ENCODE results near the gene ARID1B. TPM values are rescaled to one million over a fixed set of nuclear protein-coding genes. Genes with fewer than 3 reads are reported as not detected.

The ARID1B gene
- total RNA-seq, 1 experiment from 2014 or later = 60.3 TPM

GRCh38 chr6:156780102-156780641, 3.0 kb downstream of the ARID1B start (continued):
- TF ChIP-seq MAX (CRISPR knock-in tag; IDR thresholded peaks at IDR 0.05) (peak; percentile 17), JAZF1 (CRISPR knock-in tag; IDR thresholded peaks at IDR 0.05) (no peak), TEAD1 (CRISPR knock-in tag; IDR thresholded peaks at IDR 0.05) (0 out of 2 replicates have a peak, but pooled peaks have one; percentile 40), OVOL2 (CRISPR knock-in tag; IDR thresholded peaks at IDR 0.05; ENCODE audit: borderline replicate concordance) (no peak), FOXP1 (CRISPR knock-in tag; IDR thresholded peaks at IDR 0.05; ENCODE audit: borderline replicate concordance) (no peak), ZBTB21 (CRISPR knock-in tag; IDR thresholded peaks at IDR 0.05; ENCODE audit: borderline replicate concordance) (no peak), E2F4 (CRISPR knock-in tag; IDR thresholded peaks at IDR 0.05; ENCODE audit: borderline replicate concordance, low read depth) (no peak), RELA (CRISPR knock-in tag; IDR thresholded peaks at IDR 0.05; ENCODE audit: borderline replicate concordance) (no peak)

DNA sequence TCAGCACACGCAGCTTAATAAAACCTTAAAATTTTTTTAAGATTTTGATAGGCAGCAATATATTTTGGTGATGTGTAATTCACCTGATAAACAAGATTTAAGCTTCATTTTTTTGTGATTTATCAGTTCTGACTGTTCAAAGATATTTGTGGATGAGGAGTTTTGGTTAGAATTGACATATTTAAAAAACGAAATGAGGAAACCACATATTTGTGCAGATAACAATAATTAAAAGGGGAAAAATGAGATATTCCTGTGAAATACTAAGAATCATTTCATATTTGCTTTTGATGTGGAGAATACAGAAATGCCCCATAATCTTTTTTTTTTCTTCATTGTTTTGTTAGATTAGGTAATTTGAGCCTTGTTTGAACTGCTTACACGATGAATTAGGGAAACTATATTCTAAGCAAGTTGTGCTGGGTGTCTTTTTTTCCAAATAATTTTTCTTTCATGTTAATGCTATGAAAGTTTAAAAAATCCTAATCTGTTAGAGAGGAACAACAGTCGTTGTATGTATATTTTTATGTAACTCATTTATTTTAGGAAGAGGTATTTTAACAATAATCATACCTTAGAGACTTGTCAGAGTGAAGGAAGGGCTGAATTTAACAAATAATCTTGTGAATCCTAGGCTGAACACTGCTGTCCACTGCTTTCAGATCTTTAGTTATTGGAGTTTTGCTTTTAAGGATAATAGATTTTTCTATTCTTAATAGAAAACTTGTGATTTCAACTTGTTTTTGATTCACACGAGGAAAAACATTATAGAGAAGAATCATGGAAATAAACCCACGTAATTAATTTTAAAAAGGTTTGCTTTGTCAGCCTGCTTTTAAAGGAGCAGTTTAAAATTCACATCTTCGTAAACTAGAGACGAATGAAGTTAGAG, 4.0 kb downstream of the ARID1B start:
- peaks cover 58% of the 10 kb centered on the region for H3K4me1 Mint-ChIP-seq
- ChIA-PET POLR2A (no interaction called here), CTCF (no interaction called here)
- H3K9me3 Mint-ChIP-seq = no peaks in the 10 kb centered on the region
- no peaks in the 10 kb centered on the region for H3K36me3 Mint-ChIP-seq
- H3K4me3 Mint-ChIP-seq = peak overlapping the region; percentile 94
- no peak for TF ChIP-seq PRRX2 (CRISPR knock-in tag; IDR thresholded peaks at IDR 0.05)
- TF ChIP-seq JAZF1 (CRISPR knock-in tag; IDR thresholded peaks at IDR 0.05) = no peak
- TF ChIP-seq SMAD3 (CRISPR knock-in tag; IDR thresholded peaks at IDR 0.05; ENCODE audit: borderline replicate concordance) = no peak
- TF ChIP-seq KAT7 (CRISPR knock-in tag; IDR thresholded peaks at IDR 0.05; ENCODE audit: borderline replicate concordance) = no peak
- TF ChIP-seq GRHL2 (CRISPR knock-in tag; IDR thresholded peaks at IDR 0.05; ENCODE audit: insufficient replicate concordance, severe bottlenecking) = no peak
- TF ChIP-seq ZNF219 (CRISPR knock-in tag; IDR thresholded peaks at IDR 0.05; ENCODE audit: borderline replicate concordance) = no peak
- no peak for TF ChIP-seq ETV6 (CRISPR knock-in tag; IDR thresholded peaks at IDR 0.05)
- no peak for TF ChIP-seq CBFB (CRISPR knock-in tag; IDR thresholded peaks at IDR 0.05; ENCODE audit: low read depth)
- TF ChIP-seq, protein P1, sequence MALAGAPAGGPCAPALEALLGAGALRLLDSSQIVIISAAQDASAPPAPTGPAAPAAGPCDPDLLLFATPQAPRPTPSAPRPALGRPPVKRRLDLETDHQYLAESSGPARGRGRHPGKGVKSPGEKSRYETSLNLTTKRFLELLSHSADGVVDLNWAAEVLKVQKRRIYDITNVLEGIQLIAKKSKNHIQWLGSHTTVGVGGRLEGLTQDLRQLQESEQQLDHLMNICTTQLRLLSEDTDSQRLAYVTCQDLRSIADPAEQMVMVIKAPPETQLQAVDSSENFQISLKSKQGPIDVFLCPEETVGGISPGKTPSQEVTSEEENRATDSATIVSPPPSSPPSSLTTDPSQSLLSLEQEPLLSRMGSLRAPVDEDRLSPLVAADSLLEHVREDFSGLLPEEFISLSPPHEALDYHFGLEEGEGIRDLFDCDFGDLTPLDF (CRISPR knock-in tag; IDR thresholded peaks at IDR 0.05) = no peak
- ATAC-seq = no peak
- no peaks in the 10 kb centered on the region for H3K27me3 Mint-ChIP-seq (ENCODE audit: low read depth)
- DNase-seq (ENCODE audit: low spot score) = no peak
- H3K27ac Mint-ChIP-seq = 0 out of 2 replicates have a peak overlapping the region, but pooled peaks have one; percentile 45

- Mint-ChIP-seq H3K27me3 (ENCODE audit: low read depth) (no peaks in the 10 kb centered on the region), H3K4me3 (peak overlapping the region; percentile 94), H3K9me3 (no peaks in the 10 kb centered on the region), H3K27ac (no peak overlapping the region), H3K36me3 (no peaks in the 10 kb centered on the region), H3K4me1 (peaks cover 60% of the 10 kb centered on the region)
- CTCF ChIA-PET = interaction anchor here (1.4 kb wide), 1 partner anchor 38 kb away, joined by 3 read pairs; no protein-coding TSS in a partner anchor
- DNase-seq (ENCODE audit: low spot score) (no peak), ATAC-seq (no peak)
- POLR2A ChIA-PET = interaction anchor here (0.6 kb wide), 1 partner anchor 86 kb away, joined by 7 read pairs; no protein-coding TSS in a partner anchor
- TF ChIP-seq, protein P2, sequence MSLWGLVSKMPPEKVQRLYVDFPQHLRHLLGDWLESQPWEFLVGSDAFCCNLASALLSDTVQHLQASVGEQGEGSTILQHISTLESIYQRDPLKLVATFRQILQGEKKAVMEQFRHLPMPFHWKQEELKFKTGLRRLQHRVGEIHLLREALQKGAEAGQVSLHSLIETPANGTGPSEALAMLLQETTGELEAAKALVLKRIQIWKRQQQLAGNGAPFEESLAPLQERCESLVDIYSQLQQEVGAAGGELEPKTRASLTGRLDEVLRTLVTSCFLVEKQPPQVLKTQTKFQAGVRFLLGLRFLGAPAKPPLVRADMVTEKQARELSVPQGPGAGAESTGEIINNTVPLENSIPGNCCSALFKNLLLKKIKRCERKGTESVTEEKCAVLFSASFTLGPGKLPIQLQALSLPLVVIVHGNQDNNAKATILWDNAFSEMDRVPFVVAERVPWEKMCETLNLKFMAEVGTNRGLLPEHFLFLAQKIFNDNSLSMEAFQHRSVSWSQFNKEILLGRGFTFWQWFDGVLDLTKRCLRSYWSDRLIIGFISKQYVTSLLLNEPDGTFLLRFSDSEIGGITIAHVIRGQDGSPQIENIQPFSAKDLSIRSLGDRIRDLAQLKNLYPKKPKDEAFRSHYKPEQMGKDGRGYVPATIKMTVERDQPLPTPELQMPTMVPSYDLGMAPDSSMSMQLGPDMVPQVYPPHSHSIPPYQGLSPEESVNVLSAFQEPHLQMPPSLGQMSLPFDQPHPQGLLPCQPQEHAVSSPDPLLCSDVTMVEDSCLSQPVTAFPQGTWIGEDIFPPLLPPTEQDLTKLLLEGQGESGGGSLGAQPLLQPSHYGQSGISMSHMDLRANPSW (CRISPR knock-in tag; conservative IDR thresholded peaks at IDR 0.05; ENCODE audit: low read depth) = no peak
- TF ChIP-seq ZNF263 (CRISPR knock-in tag; IDR thresholded peaks at IDR 0.05; ENCODE audit: low read depth) (no peak), KAT7 (CRISPR knock-in tag; IDR thresholded peaks at IDR 0.05; ENCODE audit: borderline replicate concordance) (no peak), NR3C1 (CRISPR knock-in tag; conservative IDR thresholded peaks at IDR 0.05; ENCODE audit: low read depth) (no peak), ZNF423 (CRISPR knock-in tag; IDR thresholded peaks at IDR 0.05) (no peak), NR1H2 (CRISPR knock-in tag; IDR thresholded peaks at IDR 0.05) (no peak), FOXJ3 (CRISPR knock-in tag; IDR thresholded peaks at IDR 0.05; ENCODE audit: borderline replicate concordance) (no peak), ZBTB21 (CRISPR knock-in tag; IDR thresholded peaks at IDR 0.05; ENCODE audit: borderline replicate concordance) (no peak), IRF2 (CRISPR knock-in tag; IDR thresholded peaks at IDR 0.05; ENCODE audit: borderline replicate concordance, low read depth) (no peak)
- TF ChIP-seq, protein P3, sequence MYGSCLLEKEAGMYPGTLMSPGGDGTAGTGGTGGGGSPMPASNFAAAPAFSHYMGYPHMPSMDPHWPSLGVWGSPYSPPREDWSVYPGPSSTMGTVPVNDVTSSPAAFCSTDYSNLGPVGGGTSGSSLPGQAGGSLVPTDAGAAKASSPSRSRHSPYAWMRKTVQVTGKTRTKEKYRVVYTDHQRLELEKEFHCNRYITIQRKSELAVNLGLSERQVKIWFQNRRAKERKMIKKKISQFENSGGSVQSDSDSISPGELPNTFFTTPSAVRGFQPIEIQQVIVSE (CRISPR knock-in tag; IDR thresholded peaks at IDR 0.05; ENCODE audit: borderline replicate concordance) = no peak
Observed at GRCh38 chr6:156781861-156782631, 4.9 kb downstream of the ARID1B start.
